NCI-H82 (cell line): ENCODE data around the gene GPC2.
"Not testable (repeated sequence)": the region's sequence is repeated elsewhere in the genome, so short reads cannot be mapped to it uniquely, and the experiment has no call there.

Experiments
- DNase-seq: peaks from one replicate; lab custom pipeline; 2025; lab: John Stamatoyannopoulos, UW

Gene GPC2

DNA sequence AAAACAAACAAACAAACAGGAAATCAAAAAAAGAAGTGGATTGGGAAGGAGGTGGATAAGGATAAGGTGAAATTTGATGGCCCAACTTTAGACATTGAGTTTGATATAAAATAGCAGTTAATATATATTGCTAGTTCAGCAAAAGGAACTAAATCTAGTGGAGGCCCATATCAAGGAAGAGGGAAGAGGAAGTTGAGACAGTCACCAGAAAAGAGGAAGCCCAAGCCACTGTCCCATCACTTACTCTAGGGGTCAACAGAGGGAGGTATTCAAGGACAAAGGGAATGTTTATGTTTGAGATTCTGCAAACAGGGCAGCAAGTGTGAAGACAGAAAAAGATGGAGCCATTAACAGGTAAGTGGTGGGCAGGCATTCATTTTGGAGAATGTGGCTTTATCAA lies 24.8 kb downstream of the GPC2 start:
- DNase-seq, result no peak

- DNase-seq, result peak; percentile 100
Observed at GRCh38 chr7:100148559-100149328, 28.4 kb downstream of the GPC2 start, which contains the start of gene LAMTOR4. Gene LAMTOR4, plus strand, starts transcription at chr7:100148918. Its CDS starts 55 bp downstream, at chr7:100148973.

- DNase-seq, result no peak
Observed at GRCh38 chr7:100148225-100148558, 29.0 kb downstream of the GPC2 start.

DNA sequence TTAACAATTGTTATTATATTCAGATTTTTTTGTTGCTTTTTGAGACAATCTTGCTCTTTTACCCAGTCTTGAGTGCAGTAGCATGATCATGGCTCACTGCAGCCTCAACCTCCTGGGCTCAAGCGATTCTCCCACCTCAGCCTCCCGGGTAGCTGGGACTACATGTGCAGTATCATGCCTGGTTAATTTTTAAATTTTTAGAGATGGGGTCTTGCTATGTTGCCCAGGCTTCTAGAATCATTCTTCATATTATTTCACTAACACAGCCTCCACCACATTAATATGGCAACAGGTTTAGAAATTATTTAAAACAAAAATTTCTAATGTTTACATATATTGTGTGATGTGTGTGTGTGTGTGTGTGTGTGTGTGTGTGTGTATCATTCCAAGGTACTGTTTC lies 29.9 kb downstream of the GPC2 start:
- no peak for DNase-seq

DNA sequence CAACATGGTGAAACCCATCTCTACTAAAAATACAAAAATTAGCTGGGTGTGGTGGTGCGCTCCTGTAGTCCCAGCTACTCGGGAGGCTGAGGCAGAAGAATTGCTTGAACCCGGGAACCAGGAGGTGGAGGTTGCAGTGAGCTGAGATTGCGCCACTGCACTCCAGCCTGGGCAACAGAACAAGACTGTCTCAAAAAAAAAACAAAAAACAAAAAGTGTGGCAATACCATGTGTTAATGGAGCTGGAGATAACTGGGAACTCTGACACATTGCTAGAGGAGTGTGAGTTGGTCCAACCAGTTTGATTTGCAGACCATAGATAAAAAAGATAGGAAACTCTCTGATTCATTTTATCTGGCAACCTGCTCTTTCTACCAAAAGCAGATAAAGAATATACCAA lies 30.8 kb downstream of the GPC2 start:
- DNase-seq, result not testable (repeated sequence)

DNA sequence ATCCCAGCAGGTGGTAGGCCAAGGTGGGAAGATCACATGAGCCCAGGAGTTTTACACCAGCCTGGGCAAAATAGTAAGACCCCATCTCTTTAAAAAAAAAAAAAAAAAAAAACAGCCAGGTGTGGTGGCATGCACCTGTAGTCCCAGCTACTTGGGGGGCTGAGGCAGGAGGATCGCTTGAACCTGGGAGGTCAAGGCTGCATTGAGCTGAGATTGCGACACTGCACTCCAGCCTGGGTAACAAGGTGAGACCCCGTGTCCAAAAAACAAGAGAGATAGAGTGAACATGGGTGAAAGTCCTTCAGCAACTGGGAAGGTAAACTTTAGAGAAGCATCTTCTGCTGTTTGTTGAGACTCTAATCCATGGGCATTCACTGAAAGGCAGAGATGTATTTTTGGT lies 34.7 kb downstream of the GPC2 start:
- no peak for DNase-seq

DNA sequence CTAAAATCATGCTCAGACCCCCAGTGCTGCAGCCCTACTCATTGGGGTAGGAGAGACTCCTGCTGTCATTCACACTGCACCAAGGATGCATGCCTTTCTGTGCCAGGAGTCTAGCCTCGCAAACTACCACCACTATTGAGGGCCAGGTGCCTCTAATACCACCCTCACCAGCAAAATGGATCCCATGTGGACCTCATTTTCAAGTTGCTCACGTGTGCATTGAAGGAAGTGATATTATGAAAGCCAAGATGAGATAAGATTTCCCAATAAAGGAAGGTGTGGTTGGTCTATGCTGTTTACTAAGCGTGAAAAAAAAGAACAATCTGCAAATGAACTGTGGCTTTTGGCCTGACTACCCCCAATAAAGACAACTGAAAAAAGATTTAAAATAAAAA lies 35.6 kb downstream of the GPC2 start:
- DNase-seq, result no peak

DNA sequence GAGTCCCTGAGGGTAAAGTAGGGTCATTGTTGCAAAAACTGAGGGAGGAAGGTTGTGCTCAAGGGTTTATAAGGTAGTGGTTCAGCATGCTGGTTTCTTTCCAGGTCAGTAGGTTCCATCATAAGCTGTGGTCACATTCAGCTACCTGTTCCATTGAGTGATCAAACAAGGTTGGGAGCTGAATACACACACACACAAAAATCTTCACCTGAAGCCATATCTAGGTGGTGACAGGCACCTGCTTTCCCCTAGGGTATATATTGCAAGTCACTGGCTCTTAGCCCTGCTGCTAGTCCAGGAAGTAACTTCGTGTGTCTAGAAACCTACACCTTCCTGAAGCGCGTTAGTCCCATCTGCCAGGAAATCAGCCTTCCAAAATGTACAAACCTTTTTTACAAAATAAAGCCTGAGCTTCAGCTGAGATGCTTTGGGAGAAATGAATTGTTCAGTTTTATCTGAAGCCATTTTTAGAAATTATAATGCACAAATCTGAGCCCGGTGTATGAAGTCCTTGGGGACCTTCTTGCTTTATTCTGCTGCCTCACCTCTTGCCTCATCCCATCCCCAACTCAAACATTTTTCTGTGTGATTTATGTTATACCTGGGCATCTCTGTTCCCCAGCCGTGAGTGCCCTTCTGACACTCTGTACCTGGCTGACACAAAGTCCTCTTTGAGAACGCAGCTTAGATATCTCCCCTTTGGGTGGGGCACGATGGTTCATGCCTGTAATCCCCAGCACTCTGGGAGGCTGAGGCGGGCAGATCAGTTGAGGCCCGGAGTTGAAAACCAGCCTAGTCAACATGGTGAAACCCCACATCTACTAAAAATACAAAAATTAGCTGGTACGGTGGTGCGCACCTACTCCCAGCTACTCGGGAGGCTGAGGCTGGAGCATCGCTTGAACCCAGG lies 39.1 kb downstream of the GPC2 start:
- no peak for DNase-seq

DNA sequence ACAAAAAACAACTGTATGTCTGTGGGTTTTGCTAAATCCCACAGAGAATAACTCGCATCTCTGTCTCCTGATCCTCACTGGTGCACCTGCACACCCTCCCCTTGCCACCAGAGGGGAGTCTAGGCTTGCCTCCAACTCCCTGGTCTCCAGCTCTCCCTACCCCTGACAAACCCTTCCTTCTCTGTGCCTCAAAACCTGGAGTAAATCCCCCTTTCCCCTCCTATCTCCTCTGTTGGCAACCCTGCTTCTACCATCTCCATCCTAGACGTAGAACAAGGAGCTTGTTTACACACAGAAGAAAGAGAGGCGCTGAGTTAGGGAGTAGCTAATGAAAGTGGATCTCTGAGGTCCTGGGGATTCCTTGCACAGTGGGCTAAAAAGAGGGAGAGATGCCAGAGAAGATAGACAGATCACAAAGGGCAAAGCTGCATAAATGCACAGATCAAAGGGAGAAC lies 44.5 kb downstream of the GPC2 start:
- peak; percentile 85 for DNase-seq

DNA sequence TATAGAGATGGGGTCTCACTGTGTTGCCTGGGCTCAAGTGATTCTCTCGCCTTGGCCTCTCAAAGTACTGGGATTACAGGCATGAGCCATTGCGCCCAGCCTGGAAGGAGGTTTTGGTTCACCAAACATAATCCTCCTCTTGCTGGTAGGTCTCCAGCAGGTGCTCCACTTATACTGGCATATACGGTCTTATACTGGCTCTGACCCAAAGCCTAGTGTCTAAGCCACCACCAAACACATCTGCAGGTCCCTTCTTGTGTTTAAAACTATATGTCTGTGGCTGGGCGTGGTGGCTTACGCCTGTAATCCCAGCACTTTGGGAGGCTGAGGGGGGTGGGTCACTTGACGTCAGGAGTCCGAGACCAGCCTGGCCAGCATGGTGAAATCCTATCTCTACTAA lies 45.1 kb downstream of the GPC2 start:
- peak; percentile 41 for DNase-seq

- peak; percentile 89 for DNase-seq
Observed at GRCh38 chr7:100130608-100131453, 46.4 kb downstream of the GPC2 start.

GRCh38 chr7:100130220-100130607 lies 47.0 kb downstream of the GPC2 start:
- DNase-seq, result not testable (repeated sequence)

GRCh38 chr7:100128637-100128963 lies 48.6 kb downstream of the GPC2 start:
- DNase-seq, result no peak

DNA sequence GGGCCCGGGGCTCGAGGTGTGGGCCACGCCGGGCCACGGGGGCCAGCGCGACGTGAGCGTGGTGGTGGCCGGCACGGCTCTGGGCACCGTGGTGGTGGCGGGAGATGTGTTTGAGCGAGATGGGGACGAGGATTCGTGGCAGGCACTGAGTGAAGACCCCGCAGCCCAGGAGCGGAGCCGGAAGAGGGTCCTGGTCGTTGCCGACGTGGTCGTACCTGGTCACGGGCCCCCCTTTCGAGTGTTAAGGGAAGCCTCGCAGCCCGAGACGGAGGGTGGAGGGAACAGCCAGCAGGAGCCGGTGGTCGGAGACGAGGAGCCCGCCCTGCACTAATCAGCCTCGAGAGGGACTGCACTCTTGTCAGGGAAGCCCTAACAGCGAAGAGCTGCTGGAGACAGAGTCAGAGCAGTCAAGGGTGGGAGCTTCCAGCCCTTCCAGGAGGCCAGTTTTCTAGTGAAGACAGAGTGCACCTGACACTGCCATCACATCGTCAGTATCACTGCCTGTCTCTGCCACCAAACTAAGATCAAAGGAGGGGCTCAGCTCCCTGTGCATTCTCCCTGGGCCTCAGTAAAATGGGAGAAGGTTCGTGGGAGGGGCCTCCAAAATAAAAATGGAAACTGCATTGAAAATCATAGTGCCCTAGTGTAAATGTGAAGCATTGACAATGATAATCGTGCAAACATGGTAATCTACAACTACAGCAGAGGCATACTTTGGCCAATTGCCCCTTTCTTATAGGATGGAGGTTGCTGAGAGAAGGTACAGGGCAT lies 49.1 kb downstream of the GPC2 start:
- peak; percentile 61 for DNase-seq

DNA sequence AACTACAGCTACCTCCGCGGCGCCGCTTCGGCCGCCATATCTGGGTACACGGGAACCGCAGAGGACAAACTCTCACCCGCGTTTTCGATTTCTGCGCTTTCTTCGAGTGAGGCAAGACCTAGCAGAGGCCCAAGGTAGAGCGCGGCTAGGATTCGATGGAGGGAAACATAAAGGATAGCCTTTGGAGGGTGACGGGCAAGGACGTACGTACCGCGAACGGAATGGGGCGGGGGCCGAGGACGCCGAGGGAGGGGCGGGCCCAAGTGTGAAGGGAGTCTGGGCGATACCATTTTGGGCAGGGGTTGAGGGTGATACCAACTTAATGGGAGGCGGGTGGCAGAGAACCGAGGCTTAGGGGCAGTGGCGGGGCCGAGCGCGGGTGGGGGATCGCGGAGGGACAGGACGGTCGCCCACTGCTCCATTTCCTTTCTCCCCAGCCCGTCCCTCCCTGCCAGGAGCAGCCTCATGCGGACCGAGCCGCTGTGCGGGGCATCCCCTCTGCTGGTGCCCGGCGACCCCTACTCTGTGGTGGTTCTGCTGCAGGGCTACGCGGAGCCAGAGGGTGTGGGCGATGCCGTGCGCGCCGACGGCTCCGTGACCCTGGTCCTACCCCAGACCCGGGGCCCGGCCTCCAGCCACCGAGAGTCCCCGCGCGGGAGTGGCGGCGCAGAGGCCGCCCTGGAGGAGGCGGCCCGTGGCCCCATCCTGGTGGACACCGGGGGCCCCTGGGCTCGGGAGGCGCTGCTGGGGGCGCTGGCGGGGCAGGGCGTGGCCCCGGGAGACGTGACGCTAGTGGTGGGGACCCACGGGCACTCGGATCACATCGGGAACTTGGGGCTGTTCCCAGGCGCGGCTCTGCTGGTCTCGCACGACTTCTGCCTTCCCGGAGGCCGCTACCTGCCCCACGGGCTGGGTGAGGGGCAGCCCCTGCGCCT lies 50.0 kb downstream of the GPC2 start, which contains the start of gene MBLAC1:
MBLAC1 (plus strand) TSS at position 37 of the 935 bp plus-strand sequence; CDS start at position 466, 429 bp downstream.
- DNase-seq, result peak; percentile 96

- DNase-seq, result no peak
Observed at GRCh38 chr7:100126239-100126930, 50.8 kb downstream of the GPC2 start.

DNA sequence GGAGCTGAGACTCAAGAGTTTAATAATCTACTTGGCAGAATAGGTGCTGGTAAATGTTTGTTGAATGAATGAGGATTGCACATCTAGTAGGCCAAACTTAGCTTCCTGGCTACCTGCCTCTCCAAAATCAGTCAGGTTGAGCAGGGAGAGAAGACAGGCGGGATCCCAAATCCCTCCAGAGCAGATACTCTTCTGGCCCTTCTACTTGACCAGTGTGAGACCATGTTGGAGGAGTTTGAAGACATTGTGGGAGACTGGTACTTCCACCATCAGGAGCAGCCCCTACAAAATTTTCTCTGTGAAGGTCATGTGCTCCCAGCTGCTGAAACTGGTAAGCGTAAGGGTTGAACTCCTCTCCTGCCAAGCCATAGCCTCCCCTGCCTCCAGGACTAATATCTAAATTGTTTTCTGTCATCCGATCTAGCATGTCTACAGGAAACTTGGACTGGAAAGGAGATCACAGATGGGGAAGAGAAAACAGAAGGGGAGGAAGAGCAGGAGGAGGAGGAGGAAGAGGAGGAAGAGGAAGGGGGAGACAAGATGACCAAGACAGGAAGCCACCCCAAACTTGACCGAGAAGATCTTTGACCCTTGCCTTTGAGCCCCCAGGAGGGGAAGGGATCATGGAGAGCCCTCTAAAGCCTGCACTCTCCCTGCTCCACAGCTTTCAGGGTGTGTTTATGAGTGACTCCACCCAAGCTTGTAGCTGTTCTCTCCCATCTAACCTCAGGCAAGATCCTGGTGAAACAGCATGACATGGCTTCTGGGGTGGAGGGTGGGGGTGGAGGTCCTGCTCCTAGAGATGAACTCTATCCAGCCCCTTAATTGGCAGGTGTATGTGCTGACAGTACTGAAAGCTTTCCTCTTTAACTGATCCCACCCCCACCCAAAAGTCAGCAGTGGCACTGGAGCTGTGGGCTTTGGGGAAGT lies 52.6 kb downstream of the GPC2 start:
- no peak for DNase-seq

DNA sequence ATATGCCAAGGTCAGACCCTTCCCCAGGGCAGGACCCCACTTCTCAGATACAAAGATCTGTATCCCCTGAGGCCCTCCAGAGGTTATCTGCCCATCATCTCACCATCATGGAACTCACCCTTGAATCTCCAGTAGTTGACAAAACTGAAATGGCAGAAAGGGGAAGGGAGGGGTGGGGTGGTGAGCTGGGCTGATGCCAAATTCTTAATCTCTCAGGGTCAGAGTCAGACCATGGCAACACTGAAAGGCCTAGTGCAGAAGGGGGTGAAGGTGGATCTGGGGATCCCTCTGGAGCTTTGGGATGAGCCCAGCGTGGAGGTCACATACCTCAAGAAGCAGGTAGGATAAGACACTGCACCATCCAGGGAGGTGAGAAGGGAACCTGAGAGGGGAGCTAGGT lies 54.6 kb downstream of the GPC2 start:
- DNase-seq, result no peak

- no peak for DNase-seq
Observed at GRCh38 chr7:100122067-100122466, 55.1 kb downstream of the GPC2 start.
